Measurements from ENCODE around the gene IGSF8.

DNA sequence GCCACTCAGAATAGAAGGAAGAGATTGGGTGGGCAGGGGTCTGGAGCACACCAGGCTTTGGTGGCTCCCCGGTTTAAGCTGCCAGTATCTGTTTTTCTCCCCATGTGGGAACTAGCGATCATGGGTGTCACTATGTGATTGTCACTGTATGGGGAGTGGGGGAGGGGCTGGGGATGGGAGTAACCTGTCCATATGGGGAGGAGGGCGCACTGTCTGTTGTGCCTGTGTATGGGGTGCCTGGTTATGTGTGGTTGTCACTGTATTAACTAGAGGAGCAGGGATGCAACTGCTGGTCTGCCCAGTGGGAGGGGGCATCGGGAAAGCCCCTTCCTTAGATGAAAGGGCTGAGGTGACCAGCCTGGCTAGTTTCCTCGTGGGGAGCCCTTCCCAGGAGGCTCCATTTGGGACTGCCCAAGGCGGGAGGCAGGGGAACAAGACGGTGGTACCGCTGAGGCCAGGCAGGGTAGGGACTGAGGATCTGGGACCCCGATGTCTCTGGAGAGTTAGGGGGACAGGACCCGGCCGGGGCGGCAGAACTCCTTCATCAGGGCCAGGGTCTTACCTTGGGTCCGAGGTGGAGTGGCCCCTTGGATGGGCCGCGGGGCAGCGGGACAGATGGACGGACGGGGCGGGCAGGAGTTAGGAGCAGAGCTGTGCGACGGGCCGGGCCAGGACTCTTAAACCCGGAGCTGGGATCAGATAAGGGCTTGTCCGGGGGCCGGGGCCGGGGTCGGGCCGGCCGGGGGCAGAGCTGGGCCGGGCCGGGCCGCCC, 28.8 kb downstream of the IGSF8 start, which contains the start of gene KCNJ10:
- TF ChIP-seq, protein P1, sequence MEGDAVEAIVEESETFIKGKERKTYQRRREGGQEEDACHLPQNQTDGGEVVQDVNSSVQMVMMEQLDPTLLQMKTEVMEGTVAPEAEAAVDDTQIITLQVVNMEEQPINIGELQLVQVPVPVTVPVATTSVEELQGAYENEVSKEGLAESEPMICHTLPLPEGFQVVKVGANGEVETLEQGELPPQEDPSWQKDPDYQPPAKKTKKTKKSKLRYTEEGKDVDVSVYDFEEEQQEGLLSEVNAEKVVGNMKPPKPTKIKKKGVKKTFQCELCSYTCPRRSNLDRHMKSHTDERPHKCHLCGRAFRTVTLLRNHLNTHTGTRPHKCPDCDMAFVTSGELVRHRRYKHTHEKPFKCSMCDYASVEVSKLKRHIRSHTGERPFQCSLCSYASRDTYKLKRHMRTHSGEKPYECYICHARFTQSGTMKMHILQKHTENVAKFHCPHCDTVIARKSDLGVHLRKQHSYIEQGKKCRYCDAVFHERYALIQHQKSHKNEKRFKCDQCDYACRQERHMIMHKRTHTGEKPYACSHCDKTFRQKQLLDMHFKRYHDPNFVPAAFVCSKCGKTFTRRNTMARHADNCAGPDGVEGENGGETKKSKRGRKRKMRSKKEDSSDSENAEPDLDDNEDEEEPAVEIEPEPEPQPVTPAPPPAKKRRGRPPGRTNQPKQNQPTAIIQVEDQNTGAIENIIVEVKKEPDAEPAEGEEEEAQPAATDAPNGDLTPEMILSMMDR (IDR thresholded peaks at IDR 0.05): no peak
- no peak for TF ChIP-seq POLR2A (IDR thresholded peaks at IDR 0.05)
